Stimulated activated CD4-positive, alpha-beta T cell treated with anti-CD3 and anti-CD28 coated beads, Interleukin-12 subunit alpha, Interleukin-12 subunit beta, amount 100 ng/mL, for 48 hours (primary cell): ENCODE results near the gene PPM1F.

Source experiments
- DNase-seq, 3 donors: peaks; one replicate each; pipeline ENCODE4 v3.0.0-alpha.2; 2020; ENCODE audit warnings: low read depth in 2 of 3, low spot score in 1 of 3

Gene PPM1F

GRCh38 chr22:21952586-21953571 lies at the start of gene PPM1F:
PPM1F (minus strand) TSS chr22:21952848; CDS start chr22:21946048, 6,800 bp downstream.
- DNase-seq, result peak; percentile 81 to 89 (median 87)

- no peak for DNase-seq
Observed at GRCh38 chr22:22001664-22002525, 49.2 kb upstream of the PPM1F start.

- no peak for DNase-seq
Observed at GRCh38 chr22:21998595-21999247, 46.1 kb upstream of the PPM1F start.

- DNase-seq, result no peak
Observed at GRCh38 chr22:21996175-21996720, 43.6 kb upstream of the PPM1F start.

GRCh38 chr22:21995660-21996059 lies 43.0 kb upstream of the PPM1F start:
- no peak for DNase-seq

GRCh38 chr22:21994881-21995444 lies 42.3 kb upstream of the PPM1F start:
- no peak for DNase-seq

- DNase-seq, result no peak
Observed at GRCh38 chr22:21992593-21993237, 40.1 kb upstream of the PPM1F start.

GRCh38 chr22:21991774-21992173 lies 39.1 kb upstream of the PPM1F start:
- no peak for DNase-seq

GRCh38 chr22:21991304-21991596 lies 38.6 kb upstream of the PPM1F start:
- DNase-seq, result no peak

- no peak for DNase-seq
Observed at GRCh38 chr22:21990445-21991303, 38.0 kb upstream of the PPM1F start.

- no peak for DNase-seq
Observed at GRCh38 chr22:21989049-21989448, 36.4 kb upstream of the PPM1F start.

GRCh38 chr22:21985214-21985613 lies 32.6 kb upstream of the PPM1F start:
- DNase-seq, result no peak

GRCh38 chr22:21984793-21985192 lies 32.1 kb upstream of the PPM1F start:
- no peak for DNase-seq

- DNase-seq, result peak; percentile 80 to 85 (median 82)
Observed at GRCh38 chr22:21982338-21982965, 29.8 kb upstream of the PPM1F start, which contains the start of gene TOP3B. TOP3B (minus strand) TSS chr22:21982787; CDS start chr22:21975709, 7,078 bp downstream.

- DNase-seq, result no peak
Observed at GRCh38 chr22:21981874-21982273, 29.2 kb upstream of the PPM1F start.

GRCh38 chr22:21980547-21980946 lies 27.9 kb upstream of the PPM1F start:
- no peak for DNase-seq

GRCh38 chr22:21978564-21979386 lies 26.1 kb upstream of the PPM1F start:
- no peak for DNase-seq

- no peak for DNase-seq
Observed at GRCh38 chr22:21977814-21978213, 25.2 kb upstream of the PPM1F start.
